Stromal cell of bone marrow (primary cell): ENCODE results near the gene GUCD1.
"Not testable (repeated sequence)": the region's sequence is repeated elsewhere in the genome, so short reads cannot be mapped to it uniquely, and the experiment has no call there.

Source experiments
- DNase-seq: peaks from one replicate; pipeline ENCODE4 v3.0.0-alpha.2; 2012; ENCODE audit warnings: low read depth

The GUCD1 gene

GRCh38 chr22:24565077-24565476 lies 10.1 kb upstream of the GUCD1 start:
- no peak for DNase-seq

- no peak for DNase-seq
These were observed 9.6 kb upstream of the GUCD1 start for GRCh38 chr22:24564376-24565058.

- DNase-seq: no peak
These were observed 8.3 kb upstream of the GUCD1 start for GRCh38 chr22:24563246-24563645.

GRCh38 chr22:24559471-24559870 lies 4.5 kb upstream of the GUCD1 start:
- no peak for DNase-seq

- peak; percentile 97 for DNase-seq
These were observed 464 bp upstream of the GUCD1 start, which contains the start of gene SNRPD3 for GRCh38 chr22:24555165-24556039. TSS of gene SNRPD3 (plus strand) at chr22:24555999. CDS start at chr22:24557675, 1,676 bp downstream.

GRCh38 chr22:24553597-24554312 lies 1.2 kb downstream of the GUCD1 start:
- DNase-seq: no peak

GRCh38 chr22:24552503-24553286 lies 2.2 kb downstream of the GUCD1 start:
- DNase-seq: not testable (repeated sequence)

- no peak for DNase-seq
These were observed 4.0 kb downstream of the GUCD1 start for GRCh38 chr22:24550902-24551435.

- DNase-seq: no peak
These were observed 4.7 kb downstream of the GUCD1 start for GRCh38 chr22:24550028-24550901.

GRCh38 chr22:24548812-24549211 lies 6.1 kb downstream of the GUCD1 start:
- no peak for DNase-seq

GRCh38 chr22:24543679-24544243 lies 11.2 kb downstream of the GUCD1 start:
- no peak for DNase-seq

GRCh38 chr22:24543185-24543601 lies 11.7 kb downstream of the GUCD1 start:
- no peak for DNase-seq

GRCh38 chr22:24542641-24543040 lies 12.3 kb downstream of the GUCD1 start:
- no peak for DNase-seq

- DNase-seq: no peak
These were observed 13.0 kb downstream of the GUCD1 start for GRCh38 chr22:24541681-24542515.

GRCh38 chr22:24540470-24540869 lies 14.5 kb downstream of the GUCD1 start:
- DNase-seq: no peak

GRCh38 chr22:24536089-24536488 lies 18.8 kb downstream of the GUCD1 start:
- no peak for DNase-seq

- no peak for DNase-seq
These were observed 19.6 kb downstream of the GUCD1 start for GRCh38 chr22:24535348-24535747.

- no peak for DNase-seq
These were observed 22.9 kb downstream of the GUCD1 start for GRCh38 chr22:24532075-24532474.

- not testable (repeated sequence) for DNase-seq
These were observed 24.0 kb downstream of the GUCD1 start for GRCh38 chr22:24530968-24531367.
